ENCODE results near the gene ANXA10. TPM values are rescaled to one million over a fixed set of nuclear protein-coding genes. Genes with fewer than 3 reads are reported as not detected.

The ANXA10 gene
- total and polyA plus RNA-seq, 2 experiments from 2014 or later = not detected

DNA sequence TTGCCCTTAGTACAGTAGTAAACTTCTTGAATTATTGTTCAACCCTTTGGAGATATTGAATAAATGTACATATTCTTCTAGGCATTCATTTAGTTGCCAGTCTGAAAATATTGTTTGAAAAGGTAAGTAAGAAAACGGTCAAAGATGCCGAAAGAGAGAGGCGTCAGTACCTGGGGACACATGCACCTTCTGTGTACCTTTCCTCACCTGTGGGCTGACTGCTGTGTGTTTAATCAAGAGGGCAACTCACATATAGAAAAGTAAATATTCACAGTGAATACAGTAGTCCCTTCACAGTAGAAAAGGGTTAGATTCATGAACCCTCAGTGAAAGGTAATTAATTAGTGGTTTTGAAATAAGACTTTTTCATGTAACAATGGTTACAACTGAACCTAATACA, 6.9 kb downstream of the ANXA10 start:
- Histone ChIP-seq H3K4me1 (ENCODE audit: insufficient read depth) (no peaks in the 10 kb centered on the region), H3K4me2 (no peak overlapping the region), H4K20me1 (replicated peaks; ENCODE audit: insufficient read depth) (no peaks in the 10 kb centered on the region), H3K36me3 (ENCODE audit: insufficient read depth) (no peaks in the 10 kb centered on the region), H3K27ac (ENCODE audit: low read depth) (no peak overlapping the region), H2AFZ (no peak overlapping the region), H3K4me3 (no peak overlapping the region), H3K79me2 (replicated peaks; ENCODE audit: insufficient read depth) (no peaks in the 10 kb centered on the region), H3F3A (replicated peaks; ENCODE audit: low read depth) (no peaks in the 10 kb centered on the region), H3K9me2 (ENCODE audit: insufficient read depth) (no peaks in the 10 kb centered on the region), H3K27me3 (ENCODE audit: insufficient read depth) (no peaks in the 10 kb centered on the region)
- Mint-ChIP-seq H3K4me1 (no peaks in the 10 kb centered on the region), H3K27me3 (ENCODE audit: insufficient read depth, low read depth, poor library complexity) (no peaks in the 10 kb centered on the region), H3K4me3 (no peak overlapping the region), H3K36me3 (ENCODE audit: low read depth) (no peaks in the 10 kb centered on the region), H3K9me3 (no peaks in the 10 kb centered on the region), H3K27ac (no peak overlapping the region)
- no peak for ATAC-seq
- no peak for DNase-seq (ENCODE audit: low spot score)
- no peak for TF ChIP-seq NANOG (IDR thresholded peaks at IDR 0.05; ENCODE audit: borderline replicate concordance)
- TF ChIP-seq JUNB (IDR thresholded peaks at IDR 0.05; ENCODE audit: unreplicated experiment) = no peak
- no peak for TF ChIP-seq POLR2AphosphoS5 (IDR thresholded peaks at IDR 0.05; ENCODE audit: low read depth)
- TF ChIP-seq ETS1 (IDR thresholded peaks at IDR 0.05) = no peak
- no peak for TF ChIP-seq ZNF114 (CRISPR knock-in tag; IDR thresholded peaks at IDR 0.05)
- no peak for TF ChIP-seq STAT1 (IDR thresholded peaks at IDR 0.05; ENCODE audit: unreplicated experiment)

- ATAC-seq (no peak), DNase-seq (ENCODE audit: low spot score) (no peak)
- H3K4me1 Mint-ChIP-seq = no peaks in the 10 kb centered on the region
- no peaks in the 10 kb centered on the region for H4K20me1 ChIP-seq (replicated peaks; ENCODE audit: insufficient read depth)
- H3K36me3 Mint-ChIP-seq (ENCODE audit: low read depth) = no peaks in the 10 kb centered on the region
- H3F3A ChIP-seq (replicated peaks; ENCODE audit: low read depth) = no peaks in the 10 kb centered on the region
- H3K9me3 Mint-ChIP-seq = no peaks in the 10 kb centered on the region
- H3K4me2 ChIP-seq = no peak overlapping the region
- H3K27ac ChIP-seq (ENCODE audit: low read depth) = no peak overlapping the region
- no peaks in the 10 kb centered on the region for H3K4me1 ChIP-seq (ENCODE audit: insufficient read depth)
- no peak overlapping the region for H3K27ac Mint-ChIP-seq
- H3K9me2 ChIP-seq (ENCODE audit: insufficient read depth) = no peaks in the 10 kb centered on the region
- H2AFZ ChIP-seq = no peak overlapping the region
- H3K4me3 ChIP-seq = no peak overlapping the region
- no peaks in the 10 kb centered on the region for H3K27me3 ChIP-seq (ENCODE audit: insufficient read depth)
- H3K36me3 ChIP-seq (ENCODE audit: insufficient read depth) = no peaks in the 10 kb centered on the region
- no peaks in the 10 kb centered on the region for H3K79me2 ChIP-seq (replicated peaks; ENCODE audit: insufficient read depth)
- no peaks in the 10 kb centered on the region for H3K27me3 Mint-ChIP-seq (ENCODE audit: insufficient read depth, low read depth, poor library complexity)
- H3K4me3 Mint-ChIP-seq = no peak overlapping the region
- TF ChIP-seq POLR2AphosphoS5 (IDR thresholded peaks at IDR 0.05; ENCODE audit: low read depth) = no peak
- no peak for TF ChIP-seq EZH2 (IDR thresholded peaks at IDR 0.05; ENCODE audit: low read depth, unreplicated experiment)
- no peak for TF ChIP-seq ZNF462 (CRISPR knock-in tag; IDR thresholded peaks at IDR 0.05)
- TF ChIP-seq, protein P1, sequence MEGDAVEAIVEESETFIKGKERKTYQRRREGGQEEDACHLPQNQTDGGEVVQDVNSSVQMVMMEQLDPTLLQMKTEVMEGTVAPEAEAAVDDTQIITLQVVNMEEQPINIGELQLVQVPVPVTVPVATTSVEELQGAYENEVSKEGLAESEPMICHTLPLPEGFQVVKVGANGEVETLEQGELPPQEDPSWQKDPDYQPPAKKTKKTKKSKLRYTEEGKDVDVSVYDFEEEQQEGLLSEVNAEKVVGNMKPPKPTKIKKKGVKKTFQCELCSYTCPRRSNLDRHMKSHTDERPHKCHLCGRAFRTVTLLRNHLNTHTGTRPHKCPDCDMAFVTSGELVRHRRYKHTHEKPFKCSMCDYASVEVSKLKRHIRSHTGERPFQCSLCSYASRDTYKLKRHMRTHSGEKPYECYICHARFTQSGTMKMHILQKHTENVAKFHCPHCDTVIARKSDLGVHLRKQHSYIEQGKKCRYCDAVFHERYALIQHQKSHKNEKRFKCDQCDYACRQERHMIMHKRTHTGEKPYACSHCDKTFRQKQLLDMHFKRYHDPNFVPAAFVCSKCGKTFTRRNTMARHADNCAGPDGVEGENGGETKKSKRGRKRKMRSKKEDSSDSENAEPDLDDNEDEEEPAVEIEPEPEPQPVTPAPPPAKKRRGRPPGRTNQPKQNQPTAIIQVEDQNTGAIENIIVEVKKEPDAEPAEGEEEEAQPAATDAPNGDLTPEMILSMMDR (conservative IDR thresholded peaks at IDR 0.05; ENCODE audit: low read depth in 2 of 2) = no peak
- no peak for TF ChIP-seq ZNF331 (CRISPR knock-in tag; IDR thresholded peaks at IDR 0.05; ENCODE audit: low read depth)
- no peak for TF ChIP-seq EZH2phosphoT487 (IDR thresholded peaks at IDR 0.05; ENCODE audit: unreplicated experiment)
- TF ChIP-seq JUNB (IDR thresholded peaks at IDR 0.05; ENCODE audit: unreplicated experiment) = no peak
- no peak for TF ChIP-seq ZNF114 (CRISPR knock-in tag; IDR thresholded peaks at IDR 0.05)
- no peak for TF ChIP-seq NANOG (IDR thresholded peaks at IDR 0.05; ENCODE audit: borderline replicate concordance)
- TF ChIP-seq ETS1 (IDR thresholded peaks at IDR 0.05) = no peak
- no peak for TF ChIP-seq STAT1 (IDR thresholded peaks at IDR 0.05; ENCODE audit: unreplicated experiment)
- TF ChIP-seq CREB1 (CRISPR knock-in tag; IDR thresholded peaks at IDR 0.05; ENCODE audit: low read depth) = no peak
Measured at GRCh38 chr4:168101026-168101425, 8.7 kb downstream of the ANXA10 start.

Data from GM23338 (cell line).